Retinal pigment epithelial cell (primary cell): ENCODE results near the gene RRP8.
A peak's percentile ranks its signal among the peaks of the same experiment; 100 is the strongest.

Source experiments
- DNase-seq: peaks from one replicate; pipeline ENCODE4 v3.0.0-alpha.2; 2010; ENCODE audit warnings: low read depth
- H3K4me3 ChIP-seq: 2 replicates; pipeline ENCODE4 v1.5.1; 2011; ENCODE audit warnings: mild to moderate bottlenecking, low read length, control low read depth, moderate library complexity
- TF ChIP-seq, protein P1 (sequence below): conservative IDR thresholded peaks from 2 replicates; pipeline ENCODE4 v1.5.1; 2011; ENCODE audit warnings: low read depth, low read length, control low read depth, inconsistent platforms

Gene RRP8

GRCh38 chr11:6606471-6607189 is 3.2 kb upstream of the RRP8 start:
- no peak overlapping the region for H3K4me3 ChIP-seq
- TF ChIP-seq, protein P1, sequence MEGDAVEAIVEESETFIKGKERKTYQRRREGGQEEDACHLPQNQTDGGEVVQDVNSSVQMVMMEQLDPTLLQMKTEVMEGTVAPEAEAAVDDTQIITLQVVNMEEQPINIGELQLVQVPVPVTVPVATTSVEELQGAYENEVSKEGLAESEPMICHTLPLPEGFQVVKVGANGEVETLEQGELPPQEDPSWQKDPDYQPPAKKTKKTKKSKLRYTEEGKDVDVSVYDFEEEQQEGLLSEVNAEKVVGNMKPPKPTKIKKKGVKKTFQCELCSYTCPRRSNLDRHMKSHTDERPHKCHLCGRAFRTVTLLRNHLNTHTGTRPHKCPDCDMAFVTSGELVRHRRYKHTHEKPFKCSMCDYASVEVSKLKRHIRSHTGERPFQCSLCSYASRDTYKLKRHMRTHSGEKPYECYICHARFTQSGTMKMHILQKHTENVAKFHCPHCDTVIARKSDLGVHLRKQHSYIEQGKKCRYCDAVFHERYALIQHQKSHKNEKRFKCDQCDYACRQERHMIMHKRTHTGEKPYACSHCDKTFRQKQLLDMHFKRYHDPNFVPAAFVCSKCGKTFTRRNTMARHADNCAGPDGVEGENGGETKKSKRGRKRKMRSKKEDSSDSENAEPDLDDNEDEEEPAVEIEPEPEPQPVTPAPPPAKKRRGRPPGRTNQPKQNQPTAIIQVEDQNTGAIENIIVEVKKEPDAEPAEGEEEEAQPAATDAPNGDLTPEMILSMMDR: no peak
- DNase-seq: peak; percentile 70

GRCh38 chr11:6604790-6605189 is 1.4 kb upstream of the RRP8 start:
- TF ChIP-seq, protein P1: no peak
- DNase-seq: no peak
- peak overlapping the region; percentile 98 for H3K4me3 ChIP-seq

DNA sequence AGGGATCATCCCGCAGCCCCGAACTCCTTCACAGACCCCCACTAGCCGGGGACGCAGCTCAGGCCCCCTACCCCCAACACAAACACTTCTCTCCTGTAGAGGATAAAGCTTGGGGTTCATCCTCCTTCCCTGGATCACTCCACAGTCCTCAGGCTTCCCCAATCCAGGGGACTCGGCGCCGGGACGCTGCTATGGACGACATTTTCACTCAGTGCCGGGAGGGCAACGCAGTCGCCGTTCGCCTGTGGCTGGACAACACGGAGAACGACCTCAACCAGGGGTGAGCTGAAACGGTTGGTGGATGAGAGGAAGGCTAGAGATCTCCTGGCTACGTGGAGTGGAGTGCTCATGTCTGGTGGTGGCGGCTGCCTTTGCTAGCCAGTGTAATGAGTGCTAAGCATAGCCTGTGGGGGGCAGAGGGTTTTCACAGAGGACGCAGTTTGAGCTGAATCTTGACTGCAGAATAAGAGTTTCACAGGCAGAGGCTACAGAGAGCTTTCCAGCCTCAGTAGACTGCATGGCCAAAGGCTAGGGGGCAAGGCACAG is 738 bp upstream of the RRP8 start:
- H3K4me3 ChIP-seq: peak overlapping the region; percentile 98
- no peak for DNase-seq
- TF ChIP-seq, protein P1: peak; percentile 27

GRCh38 chr11:6602096-6602940 is 1.1 kb downstream of the RRP8 start:
- DNase-seq: no peak
- TF ChIP-seq, protein P1: no peak
- peak overlapping the region; percentile 98 for H3K4me3 ChIP-seq

- DNase-seq: no peak
- TF ChIP-seq, protein P1: no peak
- H3K4me3 ChIP-seq: no peak overlapping the region
These were observed 2.4 kb downstream of the RRP8 start for GRCh38 chr11:6601041-6601461.

- DNase-seq: no peak
- H3K4me3 ChIP-seq: no peak overlapping the region
- TF ChIP-seq, protein P1: no peak
These were observed 3.5 kb downstream of the RRP8 start for GRCh38 chr11:6599881-6600390.
